Body of pancreas (tissue), 4 donors: Measurements from ENCODE around the gene VAV2.

ENCODE experiments used
- POLR2A ChIP-seq, 3 donors: fragments of 450-650 bp; IDR thresholded peaks; one replicate each; pipeline ENCODE4 v1.6.1; 2016; ENCODE audit warnings: antibody characterized with exemption in 3 of 3, mild to moderate bottlenecking in 2 of 3
- TF ChIP-seq, protein P1 (sequence below), 7 experiments: fragments of 450-650 bp in 4 of 7; fragments of 200-600 bp in 3 of 7; sonication (generic) in 3 of 7; IDR thresholded peaks; one replicate each; pipeline ENCODE4 v1.5.1; 2016 to 2019; ENCODE audit warnings: antibody characterized with exemption in 7 of 7

DNA sequence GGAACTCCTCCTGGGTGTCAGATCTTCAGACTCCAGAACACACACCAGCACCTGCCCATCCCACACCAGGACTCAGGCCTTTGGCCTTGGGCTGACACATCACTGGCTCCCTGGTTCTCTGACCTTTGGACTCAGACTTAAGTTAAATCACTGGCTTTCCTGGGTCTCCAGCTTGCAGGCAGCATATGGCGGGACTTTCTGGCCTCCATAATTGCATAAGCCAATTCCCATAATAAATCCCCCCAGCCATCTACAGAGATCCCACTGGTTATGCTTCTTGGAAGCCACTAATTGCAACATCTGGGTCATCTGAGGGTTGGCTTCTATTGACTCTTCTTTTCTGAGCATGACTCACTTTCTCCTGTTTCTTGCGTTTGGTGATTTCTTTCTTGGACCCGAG lies 173.7 kb downstream of the VAV2 start:
- TF ChIP-seq, protein P1, sequence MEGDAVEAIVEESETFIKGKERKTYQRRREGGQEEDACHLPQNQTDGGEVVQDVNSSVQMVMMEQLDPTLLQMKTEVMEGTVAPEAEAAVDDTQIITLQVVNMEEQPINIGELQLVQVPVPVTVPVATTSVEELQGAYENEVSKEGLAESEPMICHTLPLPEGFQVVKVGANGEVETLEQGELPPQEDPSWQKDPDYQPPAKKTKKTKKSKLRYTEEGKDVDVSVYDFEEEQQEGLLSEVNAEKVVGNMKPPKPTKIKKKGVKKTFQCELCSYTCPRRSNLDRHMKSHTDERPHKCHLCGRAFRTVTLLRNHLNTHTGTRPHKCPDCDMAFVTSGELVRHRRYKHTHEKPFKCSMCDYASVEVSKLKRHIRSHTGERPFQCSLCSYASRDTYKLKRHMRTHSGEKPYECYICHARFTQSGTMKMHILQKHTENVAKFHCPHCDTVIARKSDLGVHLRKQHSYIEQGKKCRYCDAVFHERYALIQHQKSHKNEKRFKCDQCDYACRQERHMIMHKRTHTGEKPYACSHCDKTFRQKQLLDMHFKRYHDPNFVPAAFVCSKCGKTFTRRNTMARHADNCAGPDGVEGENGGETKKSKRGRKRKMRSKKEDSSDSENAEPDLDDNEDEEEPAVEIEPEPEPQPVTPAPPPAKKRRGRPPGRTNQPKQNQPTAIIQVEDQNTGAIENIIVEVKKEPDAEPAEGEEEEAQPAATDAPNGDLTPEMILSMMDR (IDR thresholded peaks at IDR 0.05): no peak
- no peak for TF ChIP-seq POLR2A (IDR thresholded peaks at IDR 0.05)
